ENCODE data around the gene NEDD8. TPM values are rescaled to one million over a fixed set of nuclear protein-coding genes. Genes with fewer than 3 reads are reported as not detected.

The NEDD8 gene
- total RNA-seq, 1 donor from 2014 or later, result 169 TPM

GRCh38 chr14:24254630-24255392, 22.6 kb upstream of the NEDD8 start:
- TF ChIP-seq, protein P1, sequence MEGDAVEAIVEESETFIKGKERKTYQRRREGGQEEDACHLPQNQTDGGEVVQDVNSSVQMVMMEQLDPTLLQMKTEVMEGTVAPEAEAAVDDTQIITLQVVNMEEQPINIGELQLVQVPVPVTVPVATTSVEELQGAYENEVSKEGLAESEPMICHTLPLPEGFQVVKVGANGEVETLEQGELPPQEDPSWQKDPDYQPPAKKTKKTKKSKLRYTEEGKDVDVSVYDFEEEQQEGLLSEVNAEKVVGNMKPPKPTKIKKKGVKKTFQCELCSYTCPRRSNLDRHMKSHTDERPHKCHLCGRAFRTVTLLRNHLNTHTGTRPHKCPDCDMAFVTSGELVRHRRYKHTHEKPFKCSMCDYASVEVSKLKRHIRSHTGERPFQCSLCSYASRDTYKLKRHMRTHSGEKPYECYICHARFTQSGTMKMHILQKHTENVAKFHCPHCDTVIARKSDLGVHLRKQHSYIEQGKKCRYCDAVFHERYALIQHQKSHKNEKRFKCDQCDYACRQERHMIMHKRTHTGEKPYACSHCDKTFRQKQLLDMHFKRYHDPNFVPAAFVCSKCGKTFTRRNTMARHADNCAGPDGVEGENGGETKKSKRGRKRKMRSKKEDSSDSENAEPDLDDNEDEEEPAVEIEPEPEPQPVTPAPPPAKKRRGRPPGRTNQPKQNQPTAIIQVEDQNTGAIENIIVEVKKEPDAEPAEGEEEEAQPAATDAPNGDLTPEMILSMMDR (IDR thresholded peaks at IDR 0.05; ENCODE audit: partially characterized antibody, unreplicated experiment), result no peak
- DNase-seq, result no peak
- peaks cover 2% of the 10 kb centered on the region for H3K9me3 Mint-ChIP-seq (ENCODE audit: unreplicated experiment)
- no peaks in the 10 kb centered on the region for H3K36me3 Mint-ChIP-seq (ENCODE audit: unreplicated experiment)
- no peak overlapping the region for H3K4me3 Mint-ChIP-seq (ENCODE audit: unreplicated experiment)
- H3K27ac Mint-ChIP-seq (ENCODE audit: unreplicated experiment), result no peak overlapping the region
- peaks cover 6% of the 10 kb centered on the region for H3K4me1 Mint-ChIP-seq (ENCODE audit: low read depth, unreplicated experiment)
- peaks cover 7% of the 10 kb centered on the region for H3K27me3 Mint-ChIP-seq (ENCODE audit: unreplicated experiment)

GRCh38 chr14:24253936-24254335, 21.8 kb upstream of the NEDD8 start:
- H3K36me3 Mint-ChIP-seq (ENCODE audit: unreplicated experiment), result no peaks in the 10 kb centered on the region
- peaks cover 7% of the 10 kb centered on the region for H3K27me3 Mint-ChIP-seq (ENCODE audit: unreplicated experiment)
- no peak for DNase-seq
- TF ChIP-seq, protein P1 (IDR thresholded peaks at IDR 0.05; ENCODE audit: partially characterized antibody, unreplicated experiment), result no peak
- peaks cover 9% of the 10 kb centered on the region for H3K4me1 Mint-ChIP-seq (ENCODE audit: low read depth, unreplicated experiment)
- peaks cover 4% of the 10 kb centered on the region for H3K9me3 Mint-ChIP-seq (ENCODE audit: unreplicated experiment)
- no peak overlapping the region for H3K4me3 Mint-ChIP-seq (ENCODE audit: unreplicated experiment)
- no peak overlapping the region for H3K27ac Mint-ChIP-seq (ENCODE audit: unreplicated experiment)

- no peak for DNase-seq
- Mint-ChIP-seq H3K4me3 (ENCODE audit: unreplicated experiment) (no peak overlapping the region), H3K9me3 (ENCODE audit: unreplicated experiment) (peaks cover 4% of the 10 kb centered on the region), H3K36me3 (ENCODE audit: unreplicated experiment) (no peaks in the 10 kb centered on the region), H3K27me3 (ENCODE audit: unreplicated experiment) (peaks cover 9% of the 10 kb centered on the region), H3K4me1 (ENCODE audit: low read depth, unreplicated experiment) (peaks cover 9% of the 10 kb centered on the region), H3K27ac (ENCODE audit: unreplicated experiment) (no peak overlapping the region)
- TF ChIP-seq, protein P1 (IDR thresholded peaks at IDR 0.05; ENCODE audit: partially characterized antibody, unreplicated experiment), result no peak
These were observed 20.3 kb upstream of the NEDD8 start for GRCh38 chr14:24252289-24253124.

GRCh38 chr14:24251880-24252288, 19.7 kb upstream of the NEDD8 start:
- H3K4me1 Mint-ChIP-seq (ENCODE audit: low read depth, unreplicated experiment), result peaks cover 9% of the 10 kb centered on the region
- DNase-seq, result no peak
- no peak overlapping the region for H3K4me3 Mint-ChIP-seq (ENCODE audit: unreplicated experiment)
- TF ChIP-seq, protein P1 (IDR thresholded peaks at IDR 0.05; ENCODE audit: partially characterized antibody, unreplicated experiment), result no peak
- no peaks in the 10 kb centered on the region for H3K36me3 Mint-ChIP-seq (ENCODE audit: unreplicated experiment)
- H3K27me3 Mint-ChIP-seq (ENCODE audit: unreplicated experiment), result peaks cover 9% of the 10 kb centered on the region
- peaks cover 4% of the 10 kb centered on the region for H3K9me3 Mint-ChIP-seq (ENCODE audit: unreplicated experiment)
- H3K27ac Mint-ChIP-seq (ENCODE audit: unreplicated experiment), result no peak overlapping the region

GRCh38 chr14:24250354-24250753, 18.2 kb upstream of the NEDD8 start:
- Mint-ChIP-seq H3K36me3 (ENCODE audit: unreplicated experiment) (no peaks in the 10 kb centered on the region), H3K4me3 (ENCODE audit: unreplicated experiment) (no peak overlapping the region), H3K9me3 (ENCODE audit: unreplicated experiment) (peaks cover 4% of the 10 kb centered on the region), H3K27ac (ENCODE audit: unreplicated experiment) (no peak overlapping the region), H3K27me3 (ENCODE audit: unreplicated experiment) (peaks cover 5% of the 10 kb centered on the region), H3K4me1 (ENCODE audit: low read depth, unreplicated experiment) (peaks cover 9% of the 10 kb centered on the region)
- no peak for DNase-seq
- TF ChIP-seq, protein P1 (IDR thresholded peaks at IDR 0.05; ENCODE audit: partially characterized antibody, unreplicated experiment), result no peak
